ENCODE data around the gene TRERF1.

Gene TRERF1

DNA sequence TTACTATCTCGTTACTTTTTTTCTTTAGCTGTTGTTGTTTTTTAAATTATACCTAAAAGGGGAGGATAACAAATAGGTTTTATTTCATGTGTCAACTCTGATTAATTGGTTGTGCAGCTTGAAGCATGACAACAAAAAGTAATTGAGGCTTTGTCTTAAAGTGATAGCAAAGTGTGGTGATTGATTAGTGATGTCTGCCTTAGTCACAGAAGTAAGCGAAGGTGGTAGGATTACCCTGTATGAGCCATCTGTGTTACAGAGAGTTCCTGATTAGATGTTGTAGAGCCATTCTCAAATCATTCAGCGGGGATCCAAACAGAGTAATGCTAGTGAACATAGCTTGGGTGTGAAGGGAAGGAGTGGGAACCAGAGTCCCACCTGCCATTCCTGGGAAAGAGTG lies 219.7 kb downstream of the TRERF1 start:
- no peak for TF ChIP-seq CTCF (IDR thresholded peaks at IDR 0.05; ENCODE audit: low read depth, low read length, missing control alignments)
- in situ Hi-C loops (cut with HindIII; ENCODE audit: low sequenced_read_pairs), result no loop called here
- no peak for DNase-seq (ENCODE audit: low read depth)
- no peak overlapping the region for H3K4me3 ChIP-seq (ENCODE audit: low read depth, low read length)

GRCh38 chr6:42230345-42231321 lies 221.1 kb downstream of the TRERF1 start:
- in situ Hi-C loops (cut with HindIII; ENCODE audit: low sequenced_read_pairs), result no loop called here
- no peak for DNase-seq (ENCODE audit: low read depth)
- TF ChIP-seq CTCF (IDR thresholded peaks at IDR 0.05; ENCODE audit: low read depth, low read length, missing control alignments), result peak; percentile 53

DNA sequence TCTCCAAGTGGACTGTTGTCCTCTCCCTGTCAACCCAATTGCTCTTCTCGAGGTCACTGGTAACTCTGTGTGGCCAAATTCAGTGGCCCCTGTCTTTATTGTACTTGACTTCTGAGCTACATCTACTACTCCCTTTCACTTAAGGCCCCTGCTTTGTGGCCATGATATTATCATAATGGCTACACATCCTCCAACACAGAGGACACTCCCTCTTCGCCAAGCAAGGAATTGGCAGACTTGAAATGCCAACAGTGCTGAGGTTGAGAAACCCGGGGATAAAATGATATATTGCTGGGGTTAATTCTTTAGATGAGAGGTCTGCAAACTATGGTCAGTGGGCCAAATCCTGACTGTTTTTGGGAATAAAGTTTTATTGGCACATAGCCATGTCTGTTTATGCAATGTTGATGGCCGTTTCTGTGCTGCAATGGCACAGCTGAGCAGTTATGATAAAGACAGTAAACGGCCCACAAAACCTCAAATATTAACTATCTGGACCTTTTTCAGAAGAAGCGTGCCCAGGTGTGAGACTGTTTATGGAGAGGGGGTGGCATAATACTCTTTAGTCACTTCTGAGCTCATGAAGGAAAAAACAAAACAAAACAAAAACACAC lies 222.1 kb downstream of the TRERF1 start:
- no peak for TF ChIP-seq CTCF (IDR thresholded peaks at IDR 0.05; ENCODE audit: low read depth, low read length, missing control alignments)
- H3K4me3 ChIP-seq (ENCODE audit: low read depth, low read length), result no peak overlapping the region
- no peak for DNase-seq (ENCODE audit: low read depth)
- in situ Hi-C loops (cut with HindIII; ENCODE audit: low sequenced_read_pairs), result no loop called here

More at GRCh38 chr6:42230345-42231321, 221.1 kb downstream of the TRERF1 start:
- no peak overlapping the region for H3K4me3 ChIP-seq (ENCODE audit: low read depth, low read length)

DNA sequence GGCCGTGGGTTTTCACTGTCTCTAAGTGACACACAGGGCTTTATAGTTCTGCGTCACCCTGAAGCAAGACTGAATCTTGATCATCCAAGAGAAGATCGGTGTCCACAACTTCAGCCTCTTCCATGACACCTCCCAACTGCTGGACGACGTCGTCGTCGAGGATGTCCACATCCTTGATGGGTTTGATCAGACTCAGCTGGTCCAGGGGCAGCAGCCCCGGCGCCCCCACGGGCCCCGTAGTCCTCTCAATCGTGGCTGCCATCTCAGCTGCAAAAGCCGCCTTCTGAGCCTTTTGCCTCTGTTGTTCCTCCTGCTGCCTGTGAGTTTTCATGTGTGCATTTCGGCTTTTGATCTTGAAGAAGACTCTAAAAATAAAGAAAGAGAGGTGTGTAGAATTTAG lies 223.4 kb downstream of the TRERF1 start:
- no peak for DNase-seq (ENCODE audit: low read depth)
- H3K4me3 ChIP-seq (ENCODE audit: low read depth, low read length), result no peak overlapping the region
- no peak for TF ChIP-seq CTCF (IDR thresholded peaks at IDR 0.05; ENCODE audit: low read depth, low read length, missing control alignments)
- in situ Hi-C loops (cut with HindIII; ENCODE audit: low sequenced_read_pairs), result no loop called here

- TF ChIP-seq CTCF (IDR thresholded peaks at IDR 0.05; ENCODE audit: low read depth, low read length, missing control alignments), result no peak
- no peak for DNase-seq (ENCODE audit: low read depth)
- in situ Hi-C loops (cut with HindIII; ENCODE audit: low sequenced_read_pairs), result no loop called here
- H3K4me3 ChIP-seq (ENCODE audit: low read depth, low read length), result no peak overlapping the region
Observed at GRCh38 chr6:42227173-42227850, 224.4 kb downstream of the TRERF1 start.

DNA sequence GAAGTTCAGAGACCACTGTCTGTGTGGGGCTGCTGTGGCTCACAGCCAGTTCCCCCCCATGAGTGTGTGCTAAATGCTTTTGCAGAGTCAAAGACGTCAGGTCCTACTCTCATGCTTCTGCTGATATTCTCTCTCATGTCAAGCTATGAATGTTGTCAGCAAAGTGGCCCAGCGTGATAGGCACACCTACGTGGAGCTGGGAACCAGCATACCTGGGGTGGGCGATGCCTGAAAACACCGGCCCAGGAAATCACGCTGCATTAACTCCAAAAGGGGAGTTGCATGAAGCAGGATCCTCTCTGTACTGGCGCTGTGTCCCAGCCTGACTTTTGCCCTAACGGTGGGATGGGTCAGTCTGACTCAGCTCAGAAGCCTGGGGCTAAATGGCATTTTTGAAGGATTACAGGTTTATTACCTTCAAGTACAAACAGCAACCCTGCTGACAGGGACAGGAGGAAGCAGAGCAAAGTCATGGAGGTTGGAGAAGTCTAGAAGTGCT lies 225.0 kb downstream of the TRERF1 start:
- no peak for TF ChIP-seq CTCF (IDR thresholded peaks at IDR 0.05; ENCODE audit: low read depth, low read length, missing control alignments)
- no peak for DNase-seq (ENCODE audit: low read depth)
- H3K4me3 ChIP-seq (ENCODE audit: low read depth, low read length), result no peak overlapping the region
- in situ Hi-C loops (cut with HindIII; ENCODE audit: low sequenced_read_pairs), result no loop called here
